ENCODE measurements around the gene C1orf56.

The C1orf56 gene

GRCh38 chr1:151047591-151047924, at the start of gene C1orf56:
Gene C1orf56, plus strand, starts transcription at chr1:151047751. Its CDS starts 97 bp downstream, at chr1:151047848.
- peak; percentile 37 for DNase-seq

- no peak for DNase-seq
These were observed 49.6 kb upstream of the C1orf56 start for GRCh38 chr1:150997949-150998348.

- peak; percentile 65 for DNase-seq
These were observed 48.4 kb upstream of the C1orf56 start for GRCh38 chr1:150999051-150999674.

GRCh38 chr1:150999926-151000325, 47.6 kb upstream of the C1orf56 start:
- no peak for DNase-seq

- DNase-seq, result no peak
These were observed 47.1 kb upstream of the C1orf56 start for GRCh38 chr1:151000408-151000807.

- DNase-seq, result peak; percentile 63
These were observed 45.9 kb upstream of the C1orf56 start for GRCh38 chr1:151001602-151002001.

GRCh38 chr1:151002051-151002450, 45.5 kb upstream of the C1orf56 start:
- DNase-seq, result peak; percentile 18

- no peak for DNase-seq
These were observed 44.9 kb upstream of the C1orf56 start for GRCh38 chr1:151002611-151003010.

GRCh38 chr1:151003180-151003579, 44.4 kb upstream of the C1orf56 start:
- DNase-seq, result peak; percentile 18

- no peak for DNase-seq
These were observed 41.7 kb upstream of the C1orf56 start for GRCh38 chr1:151005729-151006319.

GRCh38 chr1:151006327-151007052, 41.1 kb upstream of the C1orf56 start, which contains the start of gene MINDY1:
Gene MINDY1, minus strand, starts transcription at chr1:151006902. Its CDS starts 4,285 bp downstream, at chr1:151002617.
- DNase-seq, result peak; percentile 80

GRCh38 chr1:151007853-151008243, 39.7 kb upstream of the C1orf56 start:
- no peak for DNase-seq

- peak; percentile 99 for DNase-seq
These were observed 39.0 kb upstream of the C1orf56 start, which contains the start of gene PRUNE1 for GRCh38 chr1:151008244-151009205. Gene PRUNE1, plus strand, starts transcription at chr1:151008449. Its CDS starts 184 bp downstream, at chr1:151008633.

GRCh38 chr1:151009206-151009587, 38.4 kb upstream of the C1orf56 start:
- no peak for DNase-seq

- DNase-seq, result no peak
These were observed 37.7 kb upstream of the C1orf56 start for GRCh38 chr1:151009674-151010345.

- DNase-seq, result no peak
These were observed 37.2 kb upstream of the C1orf56 start for GRCh38 chr1:151010346-151010726.

- DNase-seq, result no peak
These were observed 36.2 kb upstream of the C1orf56 start for GRCh38 chr1:151011154-151011850.

- no peak for DNase-seq
These were observed 34.7 kb upstream of the C1orf56 start for GRCh38 chr1:151012684-151013471.

GRCh38 chr1:151013518-151013917, 34.0 kb upstream of the C1orf56 start:
- no peak for DNase-seq

GRCh38 chr1:151024540-151025146, 22.9 kb upstream of the C1orf56 start:
- DNase-seq, result peak; percentile 87
